ENCODE measurements around the gene FNDC1. TPM values are rescaled to one million over a fixed set of nuclear protein-coding genes. Genes with fewer than 3 reads are reported as not detected.
A peak's percentile ranks its signal among the peaks of the same experiment; 100 is the strongest.
"Not testable (repeated sequence)": the region's sequence is repeated elsewhere in the genome, so short reads cannot be mapped to it uniquely, and the experiment has no call there.

Gene FNDC1
- total RNA-seq, 6 experiments from 2014 or later = 0.02 to 2.7 (median 0.85) TPM

GRCh38 chr6:159278626-159279025 is 109.4 kb downstream of the FNDC1 start:
- TF ChIP-seq CTCF (IDR thresholded peaks at IDR 0.05) = no peak
- no peak for TF ChIP-seq POLR2A (IDR thresholded peaks at IDR 0.05)

GRCh38 chr6:159279790-159280277 is 110.6 kb downstream of the FNDC1 start:
- DNase-seq = peak in 1 of 3 donors; percentile 33
- Histone ChIP-seq H3K27ac (no peak overlapping the region), H3K36me3 (no peaks in the 10 kb centered on the region), H3K27me3 (no peaks in the 10 kb centered on the region), H3K4me1 (no peaks in the 10 kb centered on the region), H3K9me3 (no peaks in the 10 kb centered on the region), H3K4me3 (no peak overlapping the region)
- 73% methylated on average over 10 of the region's 10 CpGs for WGBS (ENCODE audit: insufficient coverage, low coverage, low lambda C conversion rate, missing lambda C conversion rate)
- peak in 3 of 4 donors; percentile 47 to 75 (median 66) for ATAC-seq
- no peak for TF ChIP-seq CTCF (IDR thresholded peaks at IDR 0.05)
- no peak for TF ChIP-seq POLR2A (IDR thresholded peaks at IDR 0.05)
- intact Hi-C loops (cut with DNase I) = no loop called here

More at GRCh38 chr6:159278626-159279025, 109.4 kb downstream of the FNDC1 start:
- Histone ChIP-seq H3K27me3 (no peaks in the 10 kb centered on the region), H3K4me1 (no peaks in the 10 kb centered on the region), H3K27ac (no peak overlapping the region), H3K36me3 (no peaks in the 10 kb centered on the region), H3K4me3 (no peak overlapping the region), H3K9me3 (no peaks in the 10 kb centered on the region)
- DNase-seq (no peak), ATAC-seq (no peak)
- intact Hi-C loops (cut with DNase I) = no loop called here

GRCh38 chr6:159282421-159282820 is 113.2 kb downstream of the FNDC1 start:
- intact Hi-C loops (cut with DNase I) = no loop called here
- DNase-seq = no peak
- Histone ChIP-seq H3K9me3 (no peaks in the 10 kb centered on the region), H3K27me3 (no peaks in the 10 kb centered on the region), H3K4me3 (no peak overlapping the region), H3K4me1 (no peaks in the 10 kb centered on the region), H3K27ac (no peak overlapping the region), H3K36me3 (no peaks in the 10 kb centered on the region)
- WGBS (ENCODE audit: insufficient coverage, low coverage, low lambda C conversion rate, missing lambda C conversion rate) = 24% methylated on average over 3 of the region's 5 CpGs
- TF ChIP-seq CTCF (IDR thresholded peaks at IDR 0.05) (no peak), POLR2A (IDR thresholded peaks at IDR 0.05) (no peak)
- ATAC-seq = no peak

GRCh38 chr6:159284661-159285060 is 115.5 kb downstream of the FNDC1 start:
- H3K36me3 ChIP-seq; intact Hi-C loops (cut with DNase I); ATAC-seq; H3K4me1 ChIP-seq; H3K9me3 ChIP-seq; H3K27me3 ChIP-seq; H3K27ac ChIP-seq; DNase-seq; H3K4me3 ChIP-seq: not testable (repeated sequence)

- TF ChIP-seq POLR2A (IDR thresholded peaks at IDR 0.05) (no peak), CTCF (IDR thresholded peaks at IDR 0.05) (no peak)
- DNase-seq = no peak
- Histone ChIP-seq H3K36me3 (no peaks in the 10 kb centered on the region), H3K9me3 (no peaks in the 10 kb centered on the region), H3K27ac (no peak overlapping the region), H3K27me3 (no peaks in the 10 kb centered on the region), H3K4me1 (no peaks in the 10 kb centered on the region), H3K4me3 (no peak overlapping the region)
- ATAC-seq = no peak
- intact Hi-C loops (cut with DNase I) = no loop called here
- WGBS (ENCODE audit: insufficient coverage, low coverage, low lambda C conversion rate, missing lambda C conversion rate) = 93% methylated on average over 5 of the region's 5 CpGs
These were observed 129.6 kb downstream of the FNDC1 start for GRCh38 chr6:159298840-159299239.
